C4-2B (cell line): ENCODE measurements around the gene ANGPTL2.
A peak's percentile ranks its signal among the peaks of the same experiment; 100 is the strongest.

Experiments used
- H3K27ac ChIP-seq: fragments of 450-650 bp; 2 replicates; pipeline ENCODE4 v1.5.1; 2017
- ZFX ChIP-seq: fragments of 450-650 bp; IDR thresholded peaks from 2 replicates; pipeline ENCODE4 v1.6.1; 2017
- TF ChIP-seq, protein P1 (sequence below): fragments of 450-650 bp; conservative IDR thresholded peaks from 2 replicates; pipeline ENCODE4 v1.5.1; 2017; ENCODE audit warnings: mild to moderate bottlenecking

The ANGPTL2 gene

DNA sequence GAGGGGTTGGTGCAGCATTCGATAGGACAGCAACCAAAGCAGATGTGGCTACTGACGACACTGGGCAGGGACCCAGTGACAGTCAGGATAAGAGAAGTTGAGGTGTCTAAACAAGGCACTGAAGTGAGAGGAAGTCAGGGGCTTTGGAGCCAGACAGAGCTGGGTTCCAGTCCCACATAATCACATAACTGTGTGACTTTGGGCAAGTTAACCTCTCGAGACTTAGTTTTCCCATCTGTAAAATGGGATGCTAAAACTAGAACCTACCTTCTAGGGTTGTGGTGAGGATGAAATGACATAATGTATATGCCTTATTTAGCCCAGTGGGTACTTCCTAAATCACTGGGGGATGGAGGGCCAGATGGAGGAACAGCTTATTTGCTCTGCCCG lies 3.1 kb downstream of the ANGPTL2 start:
- TF ChIP-seq, protein P1, sequence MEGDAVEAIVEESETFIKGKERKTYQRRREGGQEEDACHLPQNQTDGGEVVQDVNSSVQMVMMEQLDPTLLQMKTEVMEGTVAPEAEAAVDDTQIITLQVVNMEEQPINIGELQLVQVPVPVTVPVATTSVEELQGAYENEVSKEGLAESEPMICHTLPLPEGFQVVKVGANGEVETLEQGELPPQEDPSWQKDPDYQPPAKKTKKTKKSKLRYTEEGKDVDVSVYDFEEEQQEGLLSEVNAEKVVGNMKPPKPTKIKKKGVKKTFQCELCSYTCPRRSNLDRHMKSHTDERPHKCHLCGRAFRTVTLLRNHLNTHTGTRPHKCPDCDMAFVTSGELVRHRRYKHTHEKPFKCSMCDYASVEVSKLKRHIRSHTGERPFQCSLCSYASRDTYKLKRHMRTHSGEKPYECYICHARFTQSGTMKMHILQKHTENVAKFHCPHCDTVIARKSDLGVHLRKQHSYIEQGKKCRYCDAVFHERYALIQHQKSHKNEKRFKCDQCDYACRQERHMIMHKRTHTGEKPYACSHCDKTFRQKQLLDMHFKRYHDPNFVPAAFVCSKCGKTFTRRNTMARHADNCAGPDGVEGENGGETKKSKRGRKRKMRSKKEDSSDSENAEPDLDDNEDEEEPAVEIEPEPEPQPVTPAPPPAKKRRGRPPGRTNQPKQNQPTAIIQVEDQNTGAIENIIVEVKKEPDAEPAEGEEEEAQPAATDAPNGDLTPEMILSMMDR, result no peak
- no peak for TF ChIP-seq ZFX
- H3K27ac ChIP-seq, result no peak overlapping the region

DNA sequence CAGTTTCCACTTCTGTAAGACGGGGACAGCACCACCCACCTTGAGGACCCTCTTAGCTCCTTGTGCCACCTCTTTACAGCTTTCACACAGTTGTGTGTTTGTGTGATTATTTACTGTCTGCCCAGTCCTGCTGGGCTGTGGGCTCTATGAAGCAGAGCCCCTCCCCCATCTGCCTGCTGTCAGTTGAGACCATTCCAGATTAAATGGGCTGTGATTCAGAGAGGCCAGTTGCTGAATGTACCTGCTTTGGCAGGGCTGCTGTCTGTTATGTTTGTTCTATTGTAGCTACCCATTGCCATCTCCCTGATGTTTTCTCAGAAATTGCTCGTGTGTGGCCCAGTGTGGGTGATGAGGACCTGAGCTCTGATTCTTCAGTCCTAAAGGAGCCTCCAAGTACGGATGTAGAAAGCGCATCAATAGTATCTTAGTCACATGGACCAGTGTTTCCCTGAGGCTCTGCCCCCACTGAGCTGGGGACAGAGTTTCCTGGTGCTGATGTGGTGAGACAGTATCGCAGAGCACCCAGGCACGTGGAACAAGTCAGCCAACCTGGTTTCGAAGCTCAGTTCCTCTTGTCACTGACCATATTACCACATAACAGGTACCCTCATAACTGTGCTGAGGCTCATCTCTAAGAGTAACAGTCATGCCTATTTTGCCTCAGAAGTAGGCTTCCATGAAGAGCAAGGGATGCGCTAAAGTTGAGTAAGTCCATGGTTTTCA lies 3.7 kb downstream of the ANGPTL2 start:
- TF ChIP-seq, protein P1, result no peak
- no peak for TF ChIP-seq ZFX
- no peak overlapping the region for H3K27ac ChIP-seq

DNA sequence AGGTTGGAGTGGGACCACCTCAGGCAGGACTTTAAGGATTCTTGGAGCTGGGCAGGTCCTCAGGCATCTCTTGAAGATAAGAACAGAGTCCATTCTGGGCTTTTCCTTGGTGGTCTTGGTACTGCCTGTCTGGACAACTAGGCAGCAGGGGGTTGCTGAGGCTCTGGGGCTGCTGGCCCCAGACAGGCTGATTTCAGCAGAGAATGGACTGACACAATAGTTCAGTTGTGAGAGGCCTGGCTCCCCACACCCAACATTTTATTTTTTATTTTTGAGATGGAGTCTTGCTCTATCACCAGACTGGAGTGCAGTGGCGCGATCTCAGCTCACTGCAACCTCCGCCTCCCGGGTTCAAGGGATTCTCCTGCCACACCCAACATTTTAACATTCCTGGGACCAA lies 4.6 kb downstream of the ANGPTL2 start:
- no peak for TF ChIP-seq ZFX
- TF ChIP-seq, protein P1, result no peak
- H3K27ac ChIP-seq, result no peak overlapping the region

DNA sequence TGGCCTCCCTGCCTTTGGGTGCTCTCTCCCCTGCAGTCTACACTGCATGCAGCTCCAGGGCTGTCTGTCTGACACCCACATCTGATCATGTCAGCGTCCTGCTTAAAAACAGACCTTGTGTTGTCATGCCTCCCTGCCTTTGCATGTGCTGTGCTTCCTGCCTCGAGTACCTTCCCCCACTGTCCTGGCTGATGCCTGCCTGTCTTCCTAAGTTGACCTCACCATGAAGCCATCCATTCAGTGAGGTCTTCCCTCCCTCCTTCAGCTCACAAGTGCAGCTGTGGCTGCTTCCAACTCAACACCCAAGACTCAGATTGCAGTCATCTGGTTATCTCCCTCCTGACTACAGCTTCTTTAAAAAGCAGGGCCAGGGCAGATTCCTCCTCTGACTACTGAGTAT lies 5.5 kb downstream of the ANGPTL2 start:
- no peak for TF ChIP-seq ZFX
- TF ChIP-seq, protein P1, result no peak
- H3K27ac ChIP-seq, result no peak overlapping the region

DNA sequence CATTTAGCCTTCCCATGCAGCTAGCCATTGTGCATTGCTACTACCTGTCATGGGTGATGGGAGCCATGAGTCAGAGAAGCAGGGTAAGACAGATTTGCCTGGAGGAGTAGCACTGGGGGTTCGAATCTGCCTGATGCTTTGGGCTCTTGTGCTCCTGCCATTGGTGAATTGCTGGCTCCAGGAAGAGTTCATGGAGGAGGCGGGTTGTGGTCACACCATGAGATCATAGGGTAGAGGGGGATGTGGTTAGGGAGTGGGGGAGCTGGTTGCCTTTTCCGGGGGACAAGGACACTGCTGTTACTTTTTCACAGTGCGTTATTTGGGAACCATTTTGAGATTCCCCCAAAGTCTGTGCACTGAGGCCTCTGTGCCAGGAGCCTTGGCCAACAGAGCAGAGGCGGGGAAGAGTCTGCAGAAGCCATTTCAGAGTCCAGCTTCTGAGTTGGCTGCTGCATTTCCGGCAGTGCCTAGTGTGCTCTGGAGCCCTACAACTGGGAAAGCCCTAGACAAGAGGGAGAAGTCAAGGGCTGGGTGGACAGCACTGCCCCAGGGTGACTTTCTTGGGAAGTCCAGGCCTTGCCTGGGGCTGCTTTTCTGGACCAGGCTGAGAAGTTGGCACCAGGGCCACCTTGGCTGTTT lies 6.2 kb downstream of the ANGPTL2 start:
- TF ChIP-seq ZFX, result no peak
- TF ChIP-seq, protein P1, result no peak
- H3K27ac ChIP-seq, result no peak overlapping the region

DNA sequence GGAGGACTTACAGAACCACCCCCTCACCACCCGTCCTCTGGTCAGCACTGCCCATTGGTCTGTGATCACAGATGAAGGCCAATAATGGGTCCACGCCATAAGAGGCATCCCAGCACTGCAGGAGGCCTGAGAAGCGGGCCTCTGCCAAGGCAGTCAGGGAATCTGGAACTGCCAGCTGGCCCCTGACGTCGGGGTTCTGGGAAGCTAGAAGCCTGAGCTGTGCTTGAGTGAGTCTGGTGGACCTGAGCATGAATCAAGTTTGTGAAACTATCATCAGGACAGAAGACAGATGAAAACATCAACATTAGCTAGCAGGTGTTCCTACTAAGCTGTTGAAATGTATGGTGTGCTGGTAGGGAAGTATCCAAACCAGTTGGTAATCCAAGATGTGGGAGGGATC lies 7.8 kb downstream of the ANGPTL2 start:
- no peak for TF ChIP-seq ZFX
- TF ChIP-seq, protein P1, result no peak
- H3K27ac ChIP-seq, result no peak overlapping the region

DNA sequence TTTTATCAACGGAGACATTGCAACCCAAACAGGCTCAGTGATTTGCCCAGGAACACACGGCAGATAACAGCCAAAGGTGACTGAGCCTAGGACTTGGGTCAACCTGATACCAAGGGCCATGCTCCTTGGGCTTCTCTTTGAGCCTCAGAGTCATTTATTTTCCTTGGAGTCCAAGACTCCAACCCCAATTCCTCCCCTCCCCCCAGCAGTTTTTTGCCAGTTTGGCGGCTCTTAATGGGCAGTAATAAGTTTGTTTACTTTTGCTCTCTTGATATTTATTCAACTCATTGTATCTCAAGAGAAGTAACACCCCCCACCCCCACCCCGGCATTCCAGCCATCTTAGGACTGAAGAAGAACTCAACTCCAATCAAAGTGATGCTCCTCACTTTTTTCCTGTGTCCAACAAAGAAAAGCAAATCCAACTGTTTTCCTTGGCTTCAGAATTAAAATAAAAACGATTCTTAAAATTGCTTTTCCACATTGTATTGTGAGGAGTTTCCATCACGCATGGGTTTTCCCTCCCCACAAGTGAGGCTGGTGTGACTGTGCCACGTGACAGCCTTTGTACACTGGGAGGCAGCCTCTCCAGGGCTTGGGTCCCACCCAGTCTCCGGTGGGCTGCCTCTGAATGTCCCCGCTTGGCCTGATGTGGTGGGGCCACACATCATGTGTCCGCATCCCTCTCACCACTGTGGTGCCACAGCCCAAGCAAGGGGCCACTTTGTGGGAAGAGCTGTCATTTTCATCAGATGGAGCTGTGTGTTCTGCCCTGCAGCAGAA lies 9.1 kb downstream of the ANGPTL2 start:
- no peak for TF ChIP-seq ZFX
- TF ChIP-seq, protein P1, result no peak
- H3K27ac ChIP-seq, result peak overlapping the region; percentile 28
